ENCODE data around the gene CHIC2.
"Not testable (repeated sequence)": the region's sequence is repeated elsewhere in the genome, so short reads cannot be mapped to it uniquely, and the experiment has no call there.

Gene CHIC2

GRCh38 chr4:54058171-54058570 is 6.2 kb downstream of the CHIC2 start:
- Histone ChIP-seq H3K27me3 (ENCODE audit: control insufficient read depth, insufficient read depth, low read length) (no peaks in the 10 kb centered on the region), H3K4me1 (ENCODE audit: control insufficient read depth, insufficient read depth, low read length) (peaks cover 17% of the 10 kb centered on the region), H3K36me3 (ENCODE audit: control insufficient read depth, insufficient read depth, low read length) (no peaks in the 10 kb centered on the region), H3K4me3 (ENCODE audit: low read depth, low read length) (no peak overlapping the region), H3K9me3 (ENCODE audit: control insufficient read depth, insufficient read depth, low read depth, low read length) (no peaks in the 10 kb centered on the region), H3K27ac (ENCODE audit: low read depth, low read length) (no peak overlapping the region), H3K9ac (ENCODE audit: low read length) (no peak overlapping the region)

DNA sequence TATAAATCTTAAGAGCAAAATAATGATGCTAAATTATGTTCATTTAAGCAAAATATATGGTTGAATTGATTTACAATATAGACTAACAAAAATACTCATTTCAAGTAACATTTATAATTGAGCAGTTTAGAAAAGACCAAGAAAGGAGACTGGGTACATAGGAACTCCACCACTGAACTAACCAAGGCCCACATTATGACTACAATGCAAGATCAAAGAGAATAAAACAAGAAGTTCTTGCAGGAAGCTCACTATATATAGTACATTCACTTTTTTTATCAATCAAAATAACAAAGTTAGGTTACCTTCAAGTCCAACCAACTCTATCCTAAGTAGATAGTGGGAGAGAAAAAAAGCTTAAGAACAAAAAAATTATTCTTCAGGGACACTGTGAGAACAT is 8.0 kb downstream of the CHIC2 start:
- Histone ChIP-seq H3K4me3 (ENCODE audit: low read depth, low read length) (no peak overlapping the region), H3K4me1 (ENCODE audit: control insufficient read depth, insufficient read depth, low read length) (peaks cover under 1% of the 10 kb centered on the region; the same call in 1 of the 2 replicates), H3K27ac (ENCODE audit: low read depth, low read length) (no peak overlapping the region), H3K36me3 (ENCODE audit: control insufficient read depth, insufficient read depth, low read length) (no peaks in the 10 kb centered on the region), H3K27me3 (ENCODE audit: control insufficient read depth, insufficient read depth, low read length) (no peaks in the 10 kb centered on the region), H3K9me3 (ENCODE audit: control insufficient read depth, insufficient read depth, low read depth, low read length) (no peaks in the 10 kb centered on the region), H3K9ac (ENCODE audit: low read length) (no peak overlapping the region)

GRCh38 chr4:54055494-54055893 is 8.9 kb downstream of the CHIC2 start:
- H3K27me3 ChIP-seq (ENCODE audit: control insufficient read depth, insufficient read depth, low read length): no peaks in the 10 kb centered on the region
- no peaks in the 10 kb centered on the region for H3K36me3 ChIP-seq (ENCODE audit: control insufficient read depth, insufficient read depth, low read length)
- H3K4me1 ChIP-seq (ENCODE audit: control insufficient read depth, insufficient read depth, low read length): no peaks in the 10 kb centered on the region
- no peak overlapping the region for H3K27ac ChIP-seq (ENCODE audit: low read depth, low read length)
- H3K9ac ChIP-seq (ENCODE audit: low read length): no peak overlapping the region
- no peaks in the 10 kb centered on the region for H3K9me3 ChIP-seq (ENCODE audit: control insufficient read depth, insufficient read depth, low read depth, low read length)
- H3K4me3 ChIP-seq (ENCODE audit: low read depth, low read length): no peak overlapping the region

DNA sequence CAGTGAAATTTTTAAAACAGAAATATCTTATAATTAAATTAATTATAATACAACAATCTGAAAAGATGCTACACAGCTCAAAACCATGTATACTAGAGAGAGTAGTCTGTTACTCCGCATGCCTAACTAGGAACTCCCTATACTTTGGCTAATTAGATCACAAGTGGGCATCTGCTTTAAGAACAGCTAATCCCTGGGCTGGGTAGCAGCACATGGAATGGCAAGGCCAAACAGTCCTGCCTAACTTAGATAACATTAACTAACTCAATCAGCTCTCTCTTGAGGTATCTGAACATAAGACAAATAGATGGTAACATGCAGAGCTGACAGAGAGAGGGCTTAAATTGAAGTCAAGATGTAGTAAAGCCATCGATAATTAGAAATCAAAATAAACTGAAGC is 9.9 kb downstream of the CHIC2 start:
- Histone ChIP-seq H3K27me3 (ENCODE audit: control insufficient read depth, insufficient read depth, low read length) (no peaks in the 10 kb centered on the region), H3K4me1 (ENCODE audit: control insufficient read depth, insufficient read depth, low read length) (no peaks in the 10 kb centered on the region), H3K27ac (ENCODE audit: low read depth, low read length) (no peak overlapping the region), H3K4me3 (ENCODE audit: low read depth, low read length) (no peak overlapping the region), H3K9ac (ENCODE audit: low read length) (no peak overlapping the region), H3K9me3 (ENCODE audit: control insufficient read depth, insufficient read depth, low read depth, low read length) (no peaks in the 10 kb centered on the region), H3K36me3 (ENCODE audit: control insufficient read depth, insufficient read depth, low read length) (no peaks in the 10 kb centered on the region)

DNA sequence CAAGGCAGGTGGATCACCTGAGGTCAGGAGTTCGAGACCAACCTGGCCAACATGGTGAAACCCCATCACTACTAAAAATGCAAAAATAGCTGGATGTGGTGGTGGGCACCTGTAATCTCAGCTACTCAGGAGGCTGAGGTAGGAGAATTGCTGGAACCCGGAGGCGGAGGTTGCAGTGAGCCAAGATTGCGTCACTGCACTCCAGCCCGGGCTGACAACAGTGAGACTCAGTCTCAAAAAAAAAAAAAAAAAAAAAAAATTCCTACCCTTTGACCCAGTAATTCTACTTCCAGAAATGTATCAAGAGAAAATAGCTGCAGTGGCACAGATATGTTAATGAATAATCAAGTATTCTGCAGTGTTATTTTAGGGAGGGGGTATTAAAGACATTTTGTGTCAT is 11.1 kb downstream of the CHIC2 start:
- H3K4me3 ChIP-seq (ENCODE audit: low read depth, low read length); H3K9ac ChIP-seq (ENCODE audit: low read length); H3K36me3 ChIP-seq (ENCODE audit: control insufficient read depth, insufficient read depth, low read length); H3K27me3 ChIP-seq (ENCODE audit: control insufficient read depth, insufficient read depth, low read length); H3K27ac ChIP-seq (ENCODE audit: low read depth, low read length); H3K9me3 ChIP-seq (ENCODE audit: control insufficient read depth, insufficient read depth, low read depth, low read length); H3K4me1 ChIP-seq (ENCODE audit: control insufficient read depth, insufficient read depth, low read length): not testable (repeated sequence)

DNA sequence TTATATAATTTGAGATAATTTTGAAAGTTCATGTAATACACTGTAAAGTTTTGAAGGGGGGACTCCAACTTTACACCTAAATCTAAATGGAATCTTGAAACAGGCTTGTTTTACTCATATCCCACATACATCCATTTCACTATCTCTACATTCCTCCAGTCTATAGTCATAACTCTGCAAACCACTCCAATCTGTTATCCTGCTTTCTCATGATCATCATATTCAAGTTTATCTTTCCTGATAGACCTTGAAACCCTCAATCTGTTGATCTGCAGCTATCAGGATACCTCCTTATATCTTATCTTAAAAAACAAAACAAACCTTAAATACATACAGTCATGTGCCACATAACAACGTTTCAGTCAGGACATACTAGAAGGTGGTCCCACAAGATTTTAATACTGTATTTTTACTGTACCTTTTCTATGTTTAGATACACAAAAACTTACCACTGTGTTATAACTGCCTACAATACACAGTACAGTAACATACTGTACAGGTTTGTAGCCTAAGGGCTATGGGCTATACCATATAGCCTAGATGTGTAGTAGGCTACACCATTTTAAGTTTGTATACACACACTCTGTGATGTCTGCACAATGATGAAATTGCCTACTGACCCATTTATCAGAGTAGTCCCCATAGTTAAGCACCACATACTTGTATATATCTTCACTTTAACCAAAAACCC is 14.0 kb downstream of the CHIC2 start:
- Histone ChIP-seq H3K36me3 (ENCODE audit: control insufficient read depth, insufficient read depth, low read length) (peaks cover 4% of the 10 kb centered on the region; the same call in 1 of the 2 replicates), H3K27ac (ENCODE audit: low read depth, low read length) (no peak overlapping the region), H3K9ac (ENCODE audit: low read length) (no peak overlapping the region), H3K27me3 (ENCODE audit: control insufficient read depth, insufficient read depth, low read length) (no peaks in the 10 kb centered on the region), H3K9me3 (ENCODE audit: control insufficient read depth, insufficient read depth, low read depth, low read length) (no peaks in the 10 kb centered on the region), H3K4me3 (ENCODE audit: low read depth, low read length) (no peak overlapping the region), H3K4me1 (ENCODE audit: control insufficient read depth, insufficient read depth, low read length) (no peaks in the 10 kb centered on the region)

- not testable (repeated sequence) for H3K9me3 ChIP-seq (ENCODE audit: control insufficient read depth, insufficient read depth, low read depth, low read length); H3K27ac ChIP-seq (ENCODE audit: low read depth, low read length); H3K9ac ChIP-seq (ENCODE audit: low read length); H3K4me1 ChIP-seq (ENCODE audit: control insufficient read depth, insufficient read depth, low read length); H3K36me3 ChIP-seq (ENCODE audit: control insufficient read depth, insufficient read depth, low read length); H3K4me3 ChIP-seq (ENCODE audit: low read depth, low read length); H3K27me3 ChIP-seq (ENCODE audit: control insufficient read depth, insufficient read depth, low read length)
Measured at GRCh38 chr4:54043630-54044029, 20.8 kb downstream of the CHIC2 start.

- Histone ChIP-seq H3K9ac (ENCODE audit: low read length) (no peak overlapping the region), H3K27ac (ENCODE audit: low read depth, low read length) (no peak overlapping the region), H3K9me3 (ENCODE audit: control insufficient read depth, insufficient read depth, low read depth, low read length) (no peaks in the 10 kb centered on the region), H3K27me3 (ENCODE audit: control insufficient read depth, insufficient read depth, low read length) (no peaks in the 10 kb centered on the region), H3K4me1 (ENCODE audit: control insufficient read depth, insufficient read depth, low read length) (no peaks in the 10 kb centered on the region), H3K36me3 (ENCODE audit: control insufficient read depth, insufficient read depth, low read length) (no peaks in the 10 kb centered on the region), H3K4me3 (ENCODE audit: low read depth, low read length) (no peak overlapping the region)
Measured at GRCh38 chr4:54041933-54042332, 22.5 kb downstream of the CHIC2 start.

DNA sequence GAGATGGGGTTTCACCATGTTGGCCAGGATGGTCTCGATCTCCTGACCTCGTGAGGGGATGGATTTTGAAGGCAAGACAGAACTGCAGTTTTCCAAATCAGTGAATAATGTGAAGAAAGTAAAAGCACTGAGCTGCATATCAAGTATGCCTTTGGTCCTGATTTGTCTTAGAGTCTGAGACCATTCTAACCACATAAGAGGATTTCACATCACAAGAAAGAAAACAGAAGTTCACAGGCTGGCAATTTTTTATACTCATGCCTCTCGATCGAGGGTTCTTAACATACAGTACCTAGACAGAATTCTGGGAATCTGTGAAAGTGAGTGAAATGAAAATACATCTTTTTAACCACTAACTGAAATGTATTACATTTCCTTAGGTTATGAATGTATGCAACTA is 23.3 kb downstream of the CHIC2 start:
- H3K4me3 ChIP-seq (ENCODE audit: low read depth, low read length): no peak overlapping the region
- no peaks in the 10 kb centered on the region for H3K4me1 ChIP-seq (ENCODE audit: control insufficient read depth, insufficient read depth, low read length)
- H3K27ac ChIP-seq (ENCODE audit: low read depth, low read length): no peak overlapping the region
- H3K36me3 ChIP-seq (ENCODE audit: control insufficient read depth, insufficient read depth, low read length): no peaks in the 10 kb centered on the region
- no peak overlapping the region for H3K9ac ChIP-seq (ENCODE audit: low read length)
- H3K9me3 ChIP-seq (ENCODE audit: control insufficient read depth, insufficient read depth, low read depth, low read length): no peaks in the 10 kb centered on the region
- H3K27me3 ChIP-seq (ENCODE audit: control insufficient read depth, insufficient read depth, low read length): no peaks in the 10 kb centered on the region

DNA sequence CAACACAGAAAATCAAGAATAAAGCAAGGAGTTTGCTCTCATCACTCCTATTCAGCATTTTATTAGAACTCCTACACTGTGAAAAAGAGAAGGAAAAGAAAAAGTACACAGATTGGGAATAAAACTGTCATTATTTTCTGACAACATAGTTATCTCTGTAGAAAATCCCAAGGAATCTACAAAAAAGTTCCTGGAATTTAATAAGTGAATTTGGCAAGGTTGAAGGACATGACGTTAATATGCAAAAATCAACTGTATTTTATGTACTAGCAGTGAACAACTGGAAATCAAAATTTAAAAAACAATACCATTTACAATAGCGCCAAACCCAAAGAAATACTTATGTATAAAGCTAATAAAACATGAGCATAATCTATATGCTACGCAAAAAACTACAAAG is 26.3 kb downstream of the CHIC2 start:
- Histone ChIP-seq H3K9ac (ENCODE audit: low read length) (no peak overlapping the region), H3K4me3 (ENCODE audit: low read depth, low read length) (no peak overlapping the region), H3K36me3 (ENCODE audit: control insufficient read depth, insufficient read depth, low read length) (no peaks in the 10 kb centered on the region)

DNA sequence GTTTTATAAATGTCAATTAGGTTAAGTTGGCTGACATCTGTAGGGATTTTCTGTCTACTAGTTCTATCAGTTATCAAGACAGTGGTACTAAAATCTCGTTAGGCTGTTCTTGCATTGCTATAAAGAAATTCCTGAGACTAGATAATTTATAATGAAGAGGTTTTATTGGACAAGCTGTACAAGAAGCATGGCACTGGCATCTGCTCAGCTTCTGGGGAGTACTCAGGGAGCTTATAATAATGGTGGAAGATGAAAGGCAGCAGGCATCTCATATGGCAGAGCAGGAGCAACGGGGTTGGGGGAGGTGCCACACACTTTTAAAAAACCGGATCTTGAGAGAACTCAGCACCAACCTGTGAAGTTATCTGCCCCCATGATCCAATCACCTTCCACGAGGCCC is 28.2 kb downstream of the CHIC2 start:
- Histone ChIP-seq H3K4me3 (ENCODE audit: low read depth, low read length) (no peak overlapping the region), H3K4me1 (ENCODE audit: control insufficient read depth, insufficient read depth, low read length) (0 out of 2 replicates have a peak, but pooled peaks cover 3% of the 10 kb centered on the region), H3K27me3 (ENCODE audit: control insufficient read depth, insufficient read depth, low read length) (no peaks in the 10 kb centered on the region), H3K9me3 (ENCODE audit: control insufficient read depth, insufficient read depth, low read depth, low read length) (no peaks in the 10 kb centered on the region), H3K36me3 (ENCODE audit: control insufficient read depth, insufficient read depth, low read length) (no peaks in the 10 kb centered on the region), H3K9ac (ENCODE audit: low read length) (no peak overlapping the region), H3K27ac (ENCODE audit: low read depth, low read length) (no peak overlapping the region)

More for the DNA sequence above, 26.3 kb downstream of the CHIC2 start:
- Histone ChIP-seq H3K27ac (ENCODE audit: low read depth, low read length) (no peak overlapping the region), H3K4me1 (ENCODE audit: control insufficient read depth, insufficient read depth, low read length) (0 out of 2 replicates have a peak, but pooled peaks cover under 1% of the 10 kb centered on the region), H3K9me3 (ENCODE audit: control insufficient read depth, insufficient read depth, low read depth, low read length) (no peaks in the 10 kb centered on the region), H3K27me3 (ENCODE audit: control insufficient read depth, insufficient read depth, low read length) (no peaks in the 10 kb centered on the region)
